Colonic mucosa (tissue), 4 donors: ENCODE measurements around the gene OR11H7. TPM values are rescaled to one million over a fixed set of nuclear protein-coding genes. Genes with fewer than 3 reads are reported as not detected.
"Not testable (repeated sequence)": the region's sequence is repeated elsewhere in the genome, so short reads cannot be mapped to it uniquely, and the experiment has no call there.

Experiments used
- DNase-seq: peaks from one replicate; pipeline ENCODE4 v3.0.0-alpha.2; 2020
- H3K27ac ChIP-seq: fragments of 200-600 bp; one replicate; pipeline ENCODE4 v1.8.0; 2021
- H3K27me3 ChIP-seq: fragments of 200-600 bp; one replicate; pipeline ENCODE4 v1.8.0; 2021
- H3K36me3 ChIP-seq: fragments of 200-600 bp; one replicate; pipeline ENCODE4 v1.8.0; 2021
- H3K4me1 ChIP-seq: fragments of 200-600 bp; one replicate; pipeline ENCODE4 v1.8.0; 2021; ENCODE audit warnings: mild to moderate bottlenecking
- H3K4me3 ChIP-seq: fragments of 200-600 bp; one replicate; pipeline ENCODE4 v1.8.0; 2021
- H3K9ac ChIP-seq, 2 donors: one replicate each; pipeline ENCODE4 v1.7.0; 2013; ENCODE audit warnings: control low read depth in 2 of 2, low read depth in 2 of 2, low read length in 2 of 2
- H3K9me3 ChIP-seq: fragments of 200-600 bp; one replicate; pipeline ENCODE4 v1.8.0; 2021
- CTCF ChIP-seq: fragments of 200-600 bp; IDR thresholded peaks from one replicate; pipeline ENCODE4 v1.8.0; 2022; ENCODE audit warnings: antibody characterized with exemption, mild to moderate bottlenecking
- intact Hi-C: fragments of 100-400 bp; cut with DNase I; formaldehyde crosslinking; loops from one replicate; pipeline ENCODE4 v1.14.1; 2022
- total RNA-seq, 2 donors: library from RNA; stranded (reverse); fragmentation: NEBNext Ultra II Directional in 1 of 2; extraction: Animal tissue kit (Norgen Biotek cat#: 25700) in 1 of 2; gene quantifications; one replicate each; pipeline ENCODE4 v1.2.1, GENCODE V29; 2021
- donor health status: healthy.
- donor health status: DM: no; HTN: no; CAD: no.
- donor health status: DM: no; HTN: no; CAD: no.

The OR11H7 gene
- total RNA-seq, 2 donors from 2014 or later: not detected

DNA sequence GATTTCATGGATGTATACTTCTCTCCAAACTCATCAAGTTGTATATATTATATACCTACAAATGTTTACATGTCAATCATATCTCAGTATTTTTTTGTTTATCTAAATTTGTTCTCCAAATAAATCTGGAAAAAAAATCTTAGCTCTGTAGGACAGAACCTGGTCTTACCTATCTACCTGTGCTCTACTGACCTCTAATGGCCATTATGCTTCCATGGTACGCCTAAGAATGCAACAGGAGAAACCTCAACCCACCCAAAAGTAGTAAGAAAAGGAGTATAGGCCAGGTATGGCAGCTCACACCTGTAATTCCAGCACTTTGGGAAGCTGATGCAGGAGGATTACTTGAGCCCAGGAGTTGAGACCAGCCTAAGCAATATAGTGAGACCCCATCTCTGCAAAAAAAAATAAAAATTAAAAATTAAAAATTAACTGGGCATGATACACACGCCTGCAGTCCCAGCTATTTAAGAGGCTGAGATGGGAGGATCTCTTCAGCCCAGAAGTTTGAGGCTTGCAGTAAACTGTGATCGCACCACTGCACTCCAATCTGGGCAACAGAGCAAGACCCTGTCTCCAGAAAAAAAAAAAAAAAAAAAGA lies 19.0 kb downstream of the OR11H7 start:
- Histone ChIP-seq H3K36me3 (no peaks in the 10 kb centered on the region), H3K27ac (no peak overlapping the region), H3K4me3 (no peak overlapping the region), H3K9ac (no peak overlapping the region), H3K9me3 (no peaks in the 10 kb centered on the region), H3K4me1 (no peaks in the 10 kb centered on the region), H3K27me3 (no peaks in the 10 kb centered on the region)
- intact Hi-C loops: no loop called here
- DNase-seq: no peak
- no peak for TF ChIP-seq CTCF

DNA sequence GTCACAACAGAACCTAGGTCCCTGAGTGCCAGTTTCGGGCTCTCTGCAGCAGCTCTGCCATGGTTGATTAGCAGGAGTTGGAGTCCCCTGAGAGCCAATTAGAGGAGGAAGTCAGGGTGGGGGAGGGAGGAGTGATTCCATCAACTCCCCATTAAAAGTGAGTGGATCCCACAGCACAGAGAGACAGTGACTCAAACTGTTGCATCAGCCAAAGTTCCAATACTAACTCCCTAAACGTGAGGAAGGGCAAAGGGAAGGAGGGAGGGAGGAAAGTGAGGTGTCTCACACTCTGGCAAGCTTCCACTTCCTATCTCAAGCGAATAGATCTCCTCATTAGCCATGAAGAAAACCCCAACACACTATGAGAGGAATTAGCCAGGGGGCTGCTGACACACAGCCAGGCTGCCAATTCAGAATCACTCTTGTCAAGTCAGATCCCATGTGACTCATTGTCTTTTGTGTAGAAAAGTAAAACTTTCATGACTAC lies 33.9 kb downstream of the OR11H7 start:
- no peaks in the 10 kb centered on the region for H3K9me3 ChIP-seq
- no peak for DNase-seq
- no peak for TF ChIP-seq CTCF

GRCh38 chr14:20264361-20264760 lies 35.6 kb downstream of the OR11H7 start:
- H3K27ac ChIP-seq, H3K9ac ChIP-seq, intact Hi-C loops, DNase-seq, H3K9me3 ChIP-seq, H3K36me3 ChIP-seq, H3K4me3 ChIP-seq, H3K27me3 ChIP-seq, H3K4me1 ChIP-seq: not testable (repeated sequence)

More for the DNA sequence above, 33.9 kb downstream of the OR11H7 start:
- Histone ChIP-seq H3K4me1 (no peaks in the 10 kb centered on the region), H3K36me3 (no peaks in the 10 kb centered on the region), H3K9ac (no peak overlapping the region), H3K27me3 (no peaks in the 10 kb centered on the region), H3K27ac (no peak overlapping the region), H3K4me3 (no peak overlapping the region)
- intact Hi-C loops: no loop called here

DNA sequence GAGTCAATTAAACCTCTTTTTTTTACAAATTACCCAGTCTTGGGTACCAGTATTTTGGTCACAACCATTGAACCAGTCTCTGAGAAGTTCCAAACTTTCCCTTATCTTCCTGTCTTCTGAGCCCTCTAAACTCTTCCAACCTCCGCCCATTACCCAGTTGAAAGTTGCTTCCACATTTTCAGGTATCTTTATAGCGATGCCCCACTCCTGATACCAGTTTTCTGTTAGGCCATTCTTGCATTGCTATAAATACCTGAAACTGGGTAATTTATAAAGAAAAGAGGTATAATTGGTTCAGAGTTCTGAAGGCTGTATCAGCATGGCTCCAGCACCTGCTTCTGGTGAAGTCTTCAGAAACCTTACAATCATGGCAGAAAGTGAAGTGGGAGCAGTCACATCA lies 45.3 kb downstream of the OR11H7 start:
- no peak overlapping the region for H3K4me3 ChIP-seq
- H3K4me1 ChIP-seq: no peaks in the 10 kb centered on the region
- no peaks in the 10 kb centered on the region for H3K9me3 ChIP-seq
- H3K9ac ChIP-seq: no peak overlapping the region
- TF ChIP-seq CTCF: no peak
- H3K27ac ChIP-seq: no peak overlapping the region
- H3K36me3 ChIP-seq: no peaks in the 10 kb centered on the region
- no peak for DNase-seq
- H3K27me3 ChIP-seq: no peaks in the 10 kb centered on the region
- intact Hi-C loops: no loop called here

DNA sequence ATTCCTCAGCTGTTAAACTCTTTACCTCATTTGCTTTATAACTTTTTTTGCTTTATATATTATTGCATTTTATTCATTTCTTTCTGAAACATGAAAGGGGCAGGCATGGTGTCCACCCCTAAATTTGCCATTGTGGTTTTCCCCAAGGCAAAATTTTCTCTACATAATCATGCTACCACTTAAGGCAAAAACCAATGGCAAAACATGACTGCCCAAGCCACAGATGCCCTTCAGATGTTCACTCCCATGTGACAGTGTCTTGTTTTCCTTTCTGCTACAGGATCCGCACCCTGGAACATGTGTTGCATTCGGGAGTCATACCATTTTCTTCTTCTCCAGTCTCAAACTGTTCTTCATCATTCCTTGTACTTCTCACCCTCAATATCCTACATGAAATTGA lies 48.6 kb downstream of the OR11H7 start:
- TF ChIP-seq CTCF: no peak
- no peak overlapping the region for H3K9ac ChIP-seq
- no peak for DNase-seq
- H3K4me3 ChIP-seq: no peak overlapping the region
- no peaks in the 10 kb centered on the region for H3K4me1 ChIP-seq
- H3K27me3 ChIP-seq: no peaks in the 10 kb centered on the region
- no peak overlapping the region for H3K27ac ChIP-seq
- no peaks in the 10 kb centered on the region for H3K9me3 ChIP-seq
- no peaks in the 10 kb centered on the region for H3K36me3 ChIP-seq
- intact Hi-C loops: no loop called here

DNA sequence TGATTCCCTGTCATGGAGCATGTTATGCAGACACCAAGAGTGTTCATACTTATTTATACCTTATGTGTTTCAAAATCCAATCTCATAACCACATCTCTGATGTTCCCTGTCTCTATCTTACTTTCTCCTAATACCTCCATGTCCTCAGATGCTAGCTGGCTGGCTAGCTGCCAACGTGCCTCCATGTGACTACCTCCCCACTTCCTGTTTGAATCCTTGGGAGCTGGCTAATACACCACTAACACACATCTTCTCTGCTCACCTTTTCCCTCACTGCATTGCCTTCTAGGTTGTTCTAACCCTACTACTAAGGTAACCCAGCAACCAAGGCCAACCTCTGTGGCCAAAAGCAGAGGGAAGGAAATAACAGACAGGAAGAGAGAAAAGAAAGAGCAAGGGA lies 49.6 kb downstream of the OR11H7 start:
- Histone ChIP-seq H3K27me3 (no peaks in the 10 kb centered on the region), H3K4me1 (no peaks in the 10 kb centered on the region), H3K36me3 (no peaks in the 10 kb centered on the region), H3K4me3 (no peak overlapping the region), H3K9me3 (no peaks in the 10 kb centered on the region), H3K27ac (no peak overlapping the region), H3K9ac (no peak overlapping the region)
- intact Hi-C loops: no loop called here
- DNase-seq: no peak
- no peak for TF ChIP-seq CTCF

- DNase-seq, H3K4me3 ChIP-seq, H3K4me1 ChIP-seq, H3K9me3 ChIP-seq, H3K27ac ChIP-seq, H3K9ac ChIP-seq, intact Hi-C loops, H3K27me3 ChIP-seq, H3K36me3 ChIP-seq: not testable (repeated sequence)
These were observed 51.5 kb downstream of the OR11H7 start for GRCh38 chr14:20280265-20280664.
